ENCODE measurements around the gene UBAP1. TPM values are rescaled to one million over a fixed set of nuclear protein-coding genes. Genes with fewer than 3 reads are reported as not detected.
"Not testable (repeated sequence)": the region's sequence is repeated elsewhere in the genome, so short reads cannot be mapped to it uniquely, and the experiment has no call there.

UBAP1 gene
- total RNA-seq, 1 experiment from 2014 or later: 35.9 TPM

DNA sequence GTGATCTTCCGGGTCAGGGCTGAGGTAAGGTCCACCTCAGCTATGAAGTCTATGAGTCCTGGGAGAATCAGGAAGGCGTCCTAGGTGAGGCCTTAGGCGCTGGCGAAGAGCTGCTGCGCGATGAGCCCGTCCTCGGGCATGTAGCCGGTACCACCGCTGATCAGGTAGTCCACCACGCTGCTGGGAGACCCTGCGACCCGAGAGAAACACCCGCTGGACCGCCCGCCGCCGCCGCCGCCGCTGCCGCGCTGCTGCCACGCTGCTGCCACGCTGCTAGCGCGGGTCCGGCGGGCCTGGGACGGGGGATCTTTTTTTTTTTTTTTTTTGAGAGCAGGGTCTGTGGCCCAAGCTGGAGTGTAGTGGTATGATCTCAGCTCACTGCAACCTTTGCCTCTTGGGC, 44.3 kb upstream of the UBAP1 start:
- ChIA-PET POLR2A (ENCODE audit: low non-redundant PET) (no interaction called here), CTCF (no interaction called here)
- TF ChIP-seq, protein P1, sequence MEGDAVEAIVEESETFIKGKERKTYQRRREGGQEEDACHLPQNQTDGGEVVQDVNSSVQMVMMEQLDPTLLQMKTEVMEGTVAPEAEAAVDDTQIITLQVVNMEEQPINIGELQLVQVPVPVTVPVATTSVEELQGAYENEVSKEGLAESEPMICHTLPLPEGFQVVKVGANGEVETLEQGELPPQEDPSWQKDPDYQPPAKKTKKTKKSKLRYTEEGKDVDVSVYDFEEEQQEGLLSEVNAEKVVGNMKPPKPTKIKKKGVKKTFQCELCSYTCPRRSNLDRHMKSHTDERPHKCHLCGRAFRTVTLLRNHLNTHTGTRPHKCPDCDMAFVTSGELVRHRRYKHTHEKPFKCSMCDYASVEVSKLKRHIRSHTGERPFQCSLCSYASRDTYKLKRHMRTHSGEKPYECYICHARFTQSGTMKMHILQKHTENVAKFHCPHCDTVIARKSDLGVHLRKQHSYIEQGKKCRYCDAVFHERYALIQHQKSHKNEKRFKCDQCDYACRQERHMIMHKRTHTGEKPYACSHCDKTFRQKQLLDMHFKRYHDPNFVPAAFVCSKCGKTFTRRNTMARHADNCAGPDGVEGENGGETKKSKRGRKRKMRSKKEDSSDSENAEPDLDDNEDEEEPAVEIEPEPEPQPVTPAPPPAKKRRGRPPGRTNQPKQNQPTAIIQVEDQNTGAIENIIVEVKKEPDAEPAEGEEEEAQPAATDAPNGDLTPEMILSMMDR (conservative IDR thresholded peaks at IDR 0.05; ENCODE audit: low read depth, low read length): no peak
- no peaks in the 10 kb centered on the region for H3K27me3 ChIP-seq (replicated peaks; ENCODE audit: insufficient read depth, low read depth, low read length, poor library complexity)
- no TSS peak for BruUV-seq (replicated peaks)
- intact Hi-C loops (cut with micrococcal nuclease; ENCODE audit: unreplicated experiment): no loop called here
- no peaks in the 10 kb centered on the region for H3K9me3 ChIP-seq (ENCODE audit: low read depth, low read length, poor library complexity, severe bottlenecking)
- no peak overlapping the region for H3K4me3 ChIP-seq (ENCODE audit: low read depth, low read length, poor library complexity, severe bottlenecking)
- DNase-seq (ENCODE audit: low spot score): no peak
- H3K4me1 ChIP-seq (ENCODE audit: insufficient read depth, low read length, poor library complexity, severe bottlenecking): no peaks in the 10 kb centered on the region
- no peaks in the 10 kb centered on the region for H3K36me3 ChIP-seq (ENCODE audit: insufficient read depth, low read length, poor library complexity, severe bottlenecking)
- no peak overlapping the region for H3K27ac ChIP-seq (ENCODE audit: low read depth, low read length, poor library complexity, severe bottlenecking)

DNA sequence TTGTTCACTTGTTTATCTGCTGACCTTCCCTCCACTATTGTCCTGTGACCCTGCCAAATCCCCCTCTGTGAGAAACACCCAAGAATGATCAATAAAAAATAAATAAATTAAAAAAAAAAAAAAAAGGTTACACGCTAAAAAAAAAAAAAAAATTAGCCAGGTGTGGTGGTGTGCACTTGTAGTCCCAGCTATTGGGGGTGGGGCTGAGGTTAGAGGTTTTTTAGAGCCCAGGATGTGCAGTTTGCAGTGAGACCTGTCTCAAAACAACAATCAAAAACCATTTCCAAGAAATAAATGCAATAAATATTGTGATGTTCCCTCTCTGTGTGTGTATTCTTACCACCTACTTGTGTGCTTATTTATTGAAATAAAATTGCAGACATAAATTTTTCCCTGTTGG, 40.2 kb upstream of the UBAP1 start:
- H3K27me3 ChIP-seq (replicated peaks; ENCODE audit: insufficient read depth, low read depth, low read length, poor library complexity); POLR2A ChIA-PET (ENCODE audit: low non-redundant PET); BruUV-seq (replicated peaks); DNase-seq (ENCODE audit: low spot score); H3K4me1 ChIP-seq (ENCODE audit: insufficient read depth, low read length, poor library complexity, severe bottlenecking); H3K9me3 ChIP-seq (ENCODE audit: low read depth, low read length, poor library complexity, severe bottlenecking); H3K36me3 ChIP-seq (ENCODE audit: insufficient read depth, low read length, poor library complexity, severe bottlenecking); H3K4me3 ChIP-seq (ENCODE audit: low read depth, low read length, poor library complexity, severe bottlenecking); intact Hi-C loops (cut with micrococcal nuclease; ENCODE audit: unreplicated experiment); H3K27ac ChIP-seq (ENCODE audit: low read depth, low read length, poor library complexity, severe bottlenecking); CTCF ChIA-PET: not testable (repeated sequence)

DNA sequence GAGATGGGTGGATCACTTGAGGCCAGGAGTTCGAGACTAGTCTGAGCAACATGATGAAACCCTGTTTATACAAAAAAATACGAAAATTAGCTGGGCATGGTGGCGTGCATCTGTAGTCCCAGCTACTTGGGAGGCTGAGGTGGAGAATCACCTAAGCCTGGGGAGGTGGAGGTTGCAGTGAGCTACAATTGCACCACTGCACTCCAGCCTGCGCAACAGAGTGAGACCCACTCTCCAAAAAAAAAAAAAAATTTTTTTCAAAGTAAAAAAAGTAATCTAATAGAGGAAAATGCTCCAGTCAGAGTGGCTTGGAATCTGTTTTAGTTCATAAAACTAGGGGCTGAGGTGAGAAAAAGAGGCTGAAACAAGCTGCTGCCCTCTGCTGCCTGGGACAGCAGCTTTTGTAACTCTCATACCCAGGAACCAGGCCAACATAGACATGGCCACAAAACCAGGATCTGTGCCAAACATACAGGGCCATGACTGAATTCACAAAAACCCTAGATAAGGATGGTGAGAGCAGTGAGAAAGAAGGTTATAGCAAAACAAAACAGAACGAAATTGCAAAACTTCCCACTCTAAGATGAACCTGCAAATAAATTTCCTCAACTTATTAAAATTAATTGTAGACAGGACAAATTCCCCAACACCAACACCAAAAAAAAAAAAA, 39.2 kb upstream of the UBAP1 start:
- TF ChIP-seq, protein P1 (conservative IDR thresholded peaks at IDR 0.05; ENCODE audit: low read depth, low read length): peak; percentile 34; the same call in 1 of the 2 replicates
- TF ChIP-seq EZH2 (IDR thresholded peaks at IDR 0.05; ENCODE audit: borderline replicate concordance, low read depth, low read length, poor library complexity, severe bottlenecking): no peak
- intact Hi-C loops (cut with micrococcal nuclease; ENCODE audit: unreplicated experiment): no loop called here
- no TSS peak for BruUV-seq (replicated peaks)
- H3K4me1 ChIP-seq (ENCODE audit: insufficient read depth, low read length, poor library complexity, severe bottlenecking): no peaks in the 10 kb centered on the region
- no peak overlapping the region for H3K27ac ChIP-seq (ENCODE audit: low read depth, low read length, poor library complexity, severe bottlenecking)
- peak; percentile 45 for DNase-seq (ENCODE audit: low spot score)
- no peaks in the 10 kb centered on the region for H3K27me3 ChIP-seq (replicated peaks; ENCODE audit: insufficient read depth, low read depth, low read length, poor library complexity)
- no peaks in the 10 kb centered on the region for H3K9me3 ChIP-seq (ENCODE audit: low read depth, low read length, poor library complexity, severe bottlenecking)
- no peaks in the 10 kb centered on the region for H3K36me3 ChIP-seq (ENCODE audit: insufficient read depth, low read length, poor library complexity, severe bottlenecking)
- ChIA-PET CTCF (no interaction called here), POLR2A (ENCODE audit: low non-redundant PET) (interaction anchor here (0.7 kb wide), 1 partner anchor 44 kb away, joined by 5 read pairs; no protein-coding TSS in a partner anchor)
- H3K4me3 ChIP-seq (ENCODE audit: low read depth, low read length, poor library complexity, severe bottlenecking): no peak overlapping the region

DNA sequence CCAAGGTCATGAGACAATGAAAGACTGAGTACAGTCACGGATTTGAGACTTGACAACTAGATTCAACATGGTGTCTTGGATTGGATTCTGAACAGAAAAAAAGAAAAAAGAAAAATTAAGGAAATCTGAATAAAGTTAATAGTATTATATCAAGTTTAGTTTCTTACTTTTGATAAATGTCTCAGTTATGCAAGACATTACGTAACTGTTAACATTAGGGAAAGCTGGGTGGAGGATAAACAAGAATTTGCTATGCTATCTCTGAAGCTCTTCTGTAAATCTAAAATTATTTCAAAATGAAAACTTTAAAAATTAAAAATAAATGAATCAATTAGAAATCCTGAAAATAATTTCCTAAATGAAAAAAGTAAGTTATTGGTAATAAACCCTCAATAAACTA, 38.0 kb upstream of the UBAP1 start:
- BruUV-seq (replicated peaks): no TSS peak
- DNase-seq (ENCODE audit: low spot score): no peak
- TF ChIP-seq, protein P1 (conservative IDR thresholded peaks at IDR 0.05; ENCODE audit: low read depth, low read length): no peak
- no peak for TF ChIP-seq EZH2 (IDR thresholded peaks at IDR 0.05; ENCODE audit: borderline replicate concordance, low read depth, low read length, poor library complexity, severe bottlenecking)
- H3K27me3 ChIP-seq (replicated peaks; ENCODE audit: insufficient read depth, low read depth, low read length, poor library complexity): no peaks in the 10 kb centered on the region
- H3K9me3 ChIP-seq (ENCODE audit: low read depth, low read length, poor library complexity, severe bottlenecking): no peaks in the 10 kb centered on the region
- ChIA-PET CTCF (no interaction called here), POLR2A (ENCODE audit: low non-redundant PET) (no interaction called here)
- H3K36me3 ChIP-seq (ENCODE audit: insufficient read depth, low read length, poor library complexity, severe bottlenecking): no peaks in the 10 kb centered on the region
- intact Hi-C loops (cut with micrococcal nuclease; ENCODE audit: unreplicated experiment): no loop called here
- H3K27ac ChIP-seq (ENCODE audit: low read depth, low read length, poor library complexity, severe bottlenecking): no peak overlapping the region
- no peak overlapping the region for H3K4me3 ChIP-seq (ENCODE audit: low read depth, low read length, poor library complexity, severe bottlenecking)
- no peaks in the 10 kb centered on the region for H3K4me1 ChIP-seq (ENCODE audit: insufficient read depth, low read length, poor library complexity, severe bottlenecking)

All from A673 (cell line).